K562 (cell line): ENCODE results near the gene PARP1. TPM values are rescaled to one million over a fixed set of nuclear protein-coding genes. Genes with fewer than 3 reads are reported as not detected.
A peak's percentile ranks its signal among the peaks of the same experiment; 100 is the strongest.

Experiments used
- ATAC-seq: fragments of 200-7000 bp; cut with Tn5 transposase; 3 replicates; pipeline ENCODE4 v1.9.1; 2020; ENCODE audit warnings: moderate library complexity
- BruUV-seq: library from RNA; stranded (reverse); fragments of 400-500 nt; replicated peaks from 2 replicates; lab custom pipeline; 2021; lab: Mats Ljungman, UMichigan
- CTCF ChIA-PET: fragments of 300-600 bp; formaldehyde crosslinking; extraction: SDS; loops from one replicate; lab custom pipeline; 2021; ENCODE audit warnings: low intra/inter-chr PET ratio; lab: Yijun Ruan, JAX
- POLR2A ChIA-PET: fragments of 300-600, 350-650 bp; sonication (Branson Sonifier 250); formaldehyde crosslinking; extraction: SDS; loops from one replicate; lab custom pipeline; 2021; ENCODE audit warnings: antibody characterized with exemption, inconsistent platforms; lab: Yijun Ruan, JAX
- DNase-seq, 4 experiments: peaks; one replicate each; pipeline versions ENCODE4 v3.0.0 to v3.0.0-alpha.2; 2011 to 2018; ENCODE audit warnings: low spot score in 3 of 4, mixed read lengths in 3 of 4; ENCODE audit errors: extremely low read depth in 1 of 4
- FAIRE-seq: peaks from 2 replicates; lab custom pipeline; 2011; peaks lifted over from hg19 to GRCh38; lab: Jason Lieb, UNC
- H2AFZ ChIP-seq: 2 replicates; pipeline ENCODE4 v1.6.0; 2011; ENCODE audit warnings: low read depth, low read length, control low read depth, inconsistent platforms
- H3K27ac ChIP-seq: fragments of 200-600 bp; 3 replicates; pipeline ENCODE4 v1.8.0; 2011; ENCODE audit warnings: low read depth, mild to moderate bottlenecking, control low read depth, inconsistent platforms, low read length, moderate library complexity, mixed read lengths; ENCODE audit errors: extremely low read depth
- H3K27me3 ChIP-seq, 2 experiments: fragments of 300-600 bp in 1 of 2; 2 replicates in 1 of 2; 3 replicates in 1 of 2; pipeline versions ENCODE4 v1.6.0 to v1.8.0; 2011; ENCODE audit warnings: inconsistent platforms in 2 of 2, low read length in 2 of 2, mild to moderate bottlenecking in 1 of 2, mixed read lengths in 1 of 2, moderate library complexity in 1 of 2; ENCODE audit not compliant: control insufficient read depth in 2 of 2, insufficient read depth in 2 of 2
- H3K36me3 ChIP-seq: fragments of 300-600 bp; 3 replicates; pipeline ENCODE4 v1.8.0; 2011; ENCODE audit warnings: mild to moderate bottlenecking, low read length, inconsistent platforms; ENCODE audit not compliant: control insufficient read depth, insufficient read depth
- H3K4me1 ChIP-seq, 2 experiments: fragments of 200-600 bp in 1 of 2; replicated peaks in 1 of 2; 2 replicates in 1 of 2; 3 replicates in 1 of 2; pipeline versions ENCODE4 v1.5.1 to v1.8.0; 2011; ENCODE audit warnings: inconsistent platforms in 2 of 2, low read length in 2 of 2, mild to moderate bottlenecking in 1 of 2, mixed read lengths in 1 of 2, moderate library complexity in 1 of 2; ENCODE audit not compliant: control insufficient read depth in 2 of 2, insufficient read depth in 2 of 2
- H3K4me2 ChIP-seq: 2 replicates; pipeline ENCODE4 v1.6.1; 2011; ENCODE audit warnings: low read length, control low read depth, inconsistent platforms, mixed read lengths; ENCODE audit not compliant: insufficient read depth
- H3K4me3 ChIP-seq: fragments of 200-600 bp; sonication (generic), shearing (Covaris generic); 2 replicates; pipeline ENCODE4 v1.5.1; 2016; ENCODE audit warnings: control low read depth, inconsistent platforms
- H3K79me2 ChIP-seq: fragments of 200-600 bp; 3 replicates; pipeline ENCODE4 v1.8.0; 2011; ENCODE audit warnings: low read length, inconsistent platforms; ENCODE audit not compliant: control insufficient read depth, insufficient read depth
- H3K9ac ChIP-seq, 2 experiments: 2 replicates each; pipeline versions ENCODE4 v1.6.0 to v1.6.1; 2011; ENCODE audit warnings: low read depth in 2 of 2, low read length in 2 of 2, control low read depth in 1 of 2, inconsistent platforms in 1 of 2, mild to moderate bottlenecking in 1 of 2, mixed read lengths in 1 of 2; ENCODE audit not compliant: insufficient read depth in 1 of 2
- H3K9me1 ChIP-seq: one replicate; pipeline ENCODE4 v1.6.0; 2011; ENCODE audit warnings: inconsistent platforms, mild to moderate bottlenecking, low read length, moderate library complexity; ENCODE audit not compliant: control insufficient read depth, insufficient read depth
- H3K9me3 ChIP-seq: replicated peaks from 2 replicates; pipeline ENCODE4 v1.5.1; 2011; ENCODE audit warnings: low read depth, low read length, inconsistent platforms; ENCODE audit not compliant: control insufficient read depth, insufficient read depth
- H4K20me1 ChIP-seq: replicated peaks from 2 replicates; pipeline ENCODE4 v1.6.1; 2011; ENCODE audit warnings: low read length, inconsistent platforms, mixed read lengths; ENCODE audit not compliant: control insufficient read depth, insufficient read depth
- ASH1L ChIP-seq: fragments of 450-650 bp; IDR thresholded peaks from 2 replicates; pipeline ENCODE4 v1.6.1; 2018; ENCODE audit warnings: borderline replicate concordance, mild to moderate bottlenecking, low read depth; ENCODE audit not compliant: partially characterized antibody
- C11orf30 ChIP-seq: fragments of 450-650 bp; IDR thresholded peaks from 2 replicates; pipeline ENCODE4 v1.6.1; 2016; ENCODE audit warnings: low read depth, mild to moderate bottlenecking
- CBX3 ChIP-seq, 2 experiments: IDR thresholded peaks; 1 replicate in 1 of 2; 2 replicates in 1 of 2; pipeline ENCODE4 v1.6.1; 2012; ENCODE audit warnings: inconsistent platforms in 2 of 2, low read length in 2 of 2, borderline replicate concordance in 1 of 2, control low read depth in 1 of 2
- CC2D1A ChIP-seq: fragments of 450-650 bp; IDR thresholded peaks from 2 replicates; pipeline ENCODE4 v1.6.1; 2017; ENCODE audit warnings: mild to moderate bottlenecking
- FOS ChIP-seq: IDR thresholded peaks from 3 replicates; pipeline ENCODE4 v1.6.1; 2011; ENCODE audit not compliant: insufficient read length; ENCODE audit errors: extremely low read depth
- NFE2 ChIP-seq: IDR thresholded peaks from 2 replicates; pipeline ENCODE4 v1.6.1; 2014; ENCODE audit warnings: antibody characterized with exemption, low read depth
- NFYB ChIP-seq: IDR thresholded peaks from 2 replicates; pipeline ENCODE4 v1.6.1; 2011; ENCODE audit warnings: mild to moderate bottlenecking, moderate library complexity; ENCODE audit not compliant: insufficient read length; ENCODE audit errors: extremely low read depth
- RBM25 ChIP-seq: fragments of 200-400 bp; formaldehyde crosslinking; IDR thresholded peaks from 2 replicates; pipeline ENCODE4 v1.6.1; 2018; ENCODE audit warnings: low read length, low read depth, moderate library complexity; ENCODE audit not compliant: severe bottlenecking
- ZNF239 ChIP-seq: fragments of 250-450 bp; sonication (Bioruptor Pico); IDR thresholded peaks from 2 replicates; pipeline ENCODE4 v1.4.0; 2020; ENCODE audit warnings: mild to moderate bottlenecking
- ZNF316 ChIP-seq: fragments of 450-650 bp; IDR thresholded peaks from 2 replicates; pipeline ENCODE4 v1.6.1; 2016
- WGBS: fragments of 100-300 bp; shearing (Covaris generic); methylation state at CpG from one replicate; pipeline ENCODE4 v1.1.6; 2016; ENCODE audit warnings: low coverage, mixed read lengths; ENCODE audit not compliant: insufficient coverage; ENCODE audit errors: missing lambda C conversion rate; 5-methylcytosine and 5-hydroxymethylcytosine counted together
- in situ Hi-C: fragments of 300-500 bp; cut with MboI; formaldehyde crosslinking; loops from 4 replicates; pipeline ENCODE4 v1.15.0; 2018; ENCODE audit warnings: inconsistent platforms, mixed read lengths
- intact Hi-C: fragments of 100-400 bp; cut with micrococcal nuclease; formaldehyde crosslinking; loops from 2 replicates; pipeline ENCODE4 v1.14.2; 2022
- polyA plus RNA-seq, 8 experiments: library from polyadenylated mRNA; depleted of rRNA in 4 of 8; stranded (reverse) in 5 of 8; unstranded in 3 of 8; fragments of >200 nt; fragmentation: Nextera tagmentation in 2 of 8; fragmentation: Illumina TruSeq in 1 of 8; extraction: Ambion mirVana in 2 of 8; extraction: Trizol in 1 of 8; gene quantifications; 2 replicates each; pipeline versions ENCODE4 v1.2.1 to v1.2.3, GENCODE V29; 2011 to 2014; ENCODE audit warnings: inconsistent platforms in 1 of 8, missing spikeins in 1 of 8
- total RNA-seq, 7 experiments: library from RNA; depleted of rRNA in 6 of 7; stranded (reverse); fragments of >200 nt in 6 of 7; fragmentation: Illumina TruSeq in 2 of 7; extraction: Trizol in 2 of 7; gene quantifications; 2 replicates each; pipeline versions ENCODE4 v1.2.1 to v1.2.3, GENCODE V29; 2011 to 2021; ENCODE audit warnings: low replicate concordance in 1 of 7
- TF ChIP-seq, protein P1 (sequence below): fragments of 250-450 bp; sonication (Bioruptor Pico); IDR thresholded peaks from 2 replicates; pipeline ENCODE4 v1.5.0; 2021; ENCODE audit warnings: mild to moderate bottlenecking, moderate library complexity
- TF ChIP-seq, protein P2 (sequence below): fragments of 450-650 bp; IDR thresholded peaks from 2 replicates; pipeline ENCODE4 v1.6.1; 2016; ENCODE audit warnings: mild to moderate bottlenecking

The PARP1 gene
- total and polyA plus RNA-seq, 9 of the 15 experiments (the other 6 are each of a cell fraction or from before 2014, with no cell fraction given) = 121 to 306 (median 250) TPM

DNA sequence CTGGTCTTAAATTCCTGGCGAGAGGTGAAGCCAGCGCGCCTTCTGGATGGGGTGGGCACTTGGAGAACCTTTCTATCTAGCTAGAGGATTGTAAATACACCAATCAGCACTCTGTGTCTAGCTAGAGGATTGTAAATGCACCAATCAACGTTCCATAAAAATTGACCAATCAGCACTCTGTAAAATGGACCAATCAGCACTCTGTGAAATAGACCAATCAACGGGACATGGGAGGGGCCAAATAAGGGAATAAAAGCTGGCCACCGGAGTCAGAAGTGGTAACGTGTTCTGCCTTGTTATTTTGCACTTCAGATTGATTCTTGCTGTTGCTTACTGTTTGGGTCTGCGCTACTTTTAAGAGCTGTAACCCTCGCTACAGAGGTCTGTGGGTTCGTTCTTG lies 87.0 kb downstream of the PARP1 start:
- Histone ChIP-seq H2AFZ (peak overlapping the region; percentile 58; the same call in 1 of the 2 replicates), H3K36me3 (no peaks in the 10 kb centered on the region), H3K9me1 (no peaks in the 10 kb centered on the region), H3K9me3 (peaks cover 6% of the 10 kb centered on the region; the same call in 1 of the 2 replicates), H3K4me3 (no peak overlapping the region), H3K9ac (no peak overlapping the region), H3K4me2 (no peak overlapping the region), H3K27ac (no peak overlapping the region), H4K20me1 (no peaks in the 10 kb centered on the region), H3K27me3 (peaks cover 2 to 5% of the 10 kb centered on the region in 2 experiments; a peak in 2 of 5 replicates), H3K4me1 (no peaks in the 10 kb centered on the region), H3K79me2 (no peaks in the 10 kb centered on the region)
- no peak for DNase-seq
- ChIA-PET CTCF (no interaction called here), POLR2A (interaction anchor here (0.6 to 1.3 kb wide), 3 partner anchors 12 to 171 kb away, joined by 4 to 5 read pairs (median 4); partner anchors contain the start of gene LIN9)
- intact Hi-C loops = no loop called here
- FAIRE-seq = no peak
- 52% methylated on average over 10 of the region's 10 CpGs for WGBS
- no TSS peak for BruUV-seq
- peak; percentile 30; the same call in 2 of the 3 replicates for ATAC-seq
- in situ Hi-C loops = no loop called here
- TF ChIP-seq RBM25 (peak; percentile 53), ZNF316 (peak; percentile 85), CBX3 (IDR thresholded peaks at IDR 0.05; ENCODE audit: borderline replicate concordance in 1 of 2, low read length in 2 of 2) (0 out of 3 replicates have a peak, but pooled peaks of 1 of the 2 experiments have one; percentile 20), CC2D1A (peak; percentile 69; the same call in 1 of the 2 replicates), FOS (peak; percentile 66), C11orf30 (peak; percentile 58), NFYB (peak; percentile 95), ZNF239 (CRISPR knock-in tag) (no peak), NFE2 (no peak), ASH1L (peak; percentile 30)
- TF ChIP-seq, protein P1, sequence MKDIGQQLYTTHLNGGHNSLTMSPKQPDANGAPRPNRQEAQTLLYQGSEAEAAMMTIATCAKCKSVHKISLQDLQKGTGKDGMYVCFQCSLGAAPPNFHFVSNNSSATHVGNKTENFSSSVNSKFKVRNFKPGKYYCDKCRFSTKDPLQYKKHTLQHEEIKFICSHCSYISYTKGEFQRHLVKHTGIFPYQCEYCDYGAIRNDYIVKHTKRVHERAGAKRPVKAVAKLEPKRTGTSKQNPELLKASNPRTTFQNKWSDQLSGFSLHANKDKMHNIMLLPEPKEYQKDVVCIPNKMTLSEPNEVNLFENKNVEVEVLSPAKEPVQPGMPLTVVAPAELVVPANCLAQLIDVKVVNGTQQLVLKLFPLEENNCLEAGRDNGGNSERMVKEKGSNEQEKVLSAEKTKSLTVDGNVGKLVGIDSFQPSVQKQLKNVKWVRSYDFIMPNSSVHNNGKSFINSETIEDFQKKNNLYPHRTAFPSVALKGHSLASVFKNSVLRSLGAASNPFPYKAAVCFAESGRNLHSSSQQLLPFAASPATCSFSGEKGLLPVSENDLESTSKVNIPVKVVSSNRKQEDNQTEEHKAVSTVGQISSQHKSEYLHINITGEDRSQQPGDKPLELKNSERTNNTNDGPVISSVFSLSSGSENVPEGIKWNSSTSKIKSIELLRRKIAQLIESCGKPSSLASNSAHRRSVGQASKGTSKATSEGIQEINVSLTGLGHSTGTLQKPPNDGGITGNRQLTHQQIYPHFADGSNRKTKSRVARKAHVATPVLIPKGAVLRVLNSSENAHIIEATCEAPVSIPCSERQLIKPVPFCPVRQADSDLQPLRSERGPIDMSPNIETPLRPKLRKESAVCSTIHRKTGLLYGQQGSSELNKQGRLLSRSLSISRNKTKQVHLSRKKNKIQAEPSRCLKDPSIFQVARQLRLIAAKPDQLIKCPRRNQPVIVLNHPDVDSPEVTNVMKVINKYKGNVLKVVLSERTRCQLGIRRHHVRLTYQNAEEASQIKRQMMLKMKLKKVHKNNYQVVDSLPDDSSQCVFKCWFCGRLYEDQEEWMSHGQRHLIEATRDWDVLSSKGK = no peak
- TF ChIP-seq, protein P2, sequence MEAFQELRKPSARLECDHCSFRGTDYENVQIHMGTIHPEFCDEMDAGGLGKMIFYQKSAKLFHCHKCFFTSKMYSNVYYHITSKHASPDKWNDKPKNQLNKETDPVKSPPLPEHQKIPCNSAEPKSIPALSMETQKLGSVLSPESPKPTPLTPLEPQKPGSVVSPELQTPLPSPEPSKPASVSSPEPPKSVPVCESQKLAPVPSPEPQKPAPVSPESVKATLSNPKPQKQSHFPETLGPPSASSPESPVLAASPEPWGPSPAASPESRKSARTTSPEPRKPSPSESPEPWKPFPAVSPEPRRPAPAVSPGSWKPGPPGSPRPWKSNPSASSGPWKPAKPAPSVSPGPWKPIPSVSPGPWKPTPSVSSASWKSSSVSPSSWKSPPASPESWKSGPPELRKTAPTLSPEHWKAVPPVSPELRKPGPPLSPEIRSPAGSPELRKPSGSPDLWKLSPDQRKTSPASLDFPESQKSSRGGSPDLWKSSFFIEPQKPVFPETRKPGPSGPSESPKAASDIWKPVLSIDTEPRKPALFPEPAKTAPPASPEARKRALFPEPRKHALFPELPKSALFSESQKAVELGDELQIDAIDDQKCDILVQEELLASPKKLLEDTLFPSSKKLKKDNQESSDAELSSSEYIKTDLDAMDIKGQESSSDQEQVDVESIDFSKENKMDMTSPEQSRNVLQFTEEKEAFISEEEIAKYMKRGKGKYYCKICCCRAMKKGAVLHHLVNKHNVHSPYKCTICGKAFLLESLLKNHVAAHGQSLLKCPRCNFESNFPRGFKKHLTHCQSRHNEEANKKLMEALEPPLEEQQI = peak; percentile 48; the same call in 1 of the 2 replicates
